GM12801 (cell line): ENCODE measurements around the gene IFITM2.

ENCODE experiments used
- TF ChIP-seq, protein P1 (sequence below): IDR thresholded peaks from one replicate; pipeline ENCODE4 v1.5.1; 2011; ENCODE audit warnings: control low read depth; ENCODE audit not compliant: insufficient read length; ENCODE audit errors: extremely low read depth

IFITM2 gene

DNA sequence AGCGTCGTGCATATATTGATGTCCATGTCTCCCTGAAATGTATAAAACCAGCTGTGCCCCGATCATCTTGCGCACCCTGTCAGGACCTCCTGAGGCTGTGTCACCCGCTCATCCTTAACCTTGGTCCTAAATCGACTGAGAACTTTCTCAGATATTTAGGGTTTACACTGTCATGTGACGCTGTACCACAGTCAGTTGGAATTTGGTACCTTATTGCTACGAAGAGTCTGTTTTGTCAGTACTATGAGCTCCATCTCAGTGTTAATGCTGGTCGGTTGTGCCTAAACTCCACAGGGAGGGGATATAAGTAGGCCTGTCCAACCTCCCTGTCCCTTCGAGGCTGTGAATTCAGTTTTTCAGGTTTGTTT lies 1.8 kb upstream of the IFITM2 start:
- TF ChIP-seq, protein P1, sequence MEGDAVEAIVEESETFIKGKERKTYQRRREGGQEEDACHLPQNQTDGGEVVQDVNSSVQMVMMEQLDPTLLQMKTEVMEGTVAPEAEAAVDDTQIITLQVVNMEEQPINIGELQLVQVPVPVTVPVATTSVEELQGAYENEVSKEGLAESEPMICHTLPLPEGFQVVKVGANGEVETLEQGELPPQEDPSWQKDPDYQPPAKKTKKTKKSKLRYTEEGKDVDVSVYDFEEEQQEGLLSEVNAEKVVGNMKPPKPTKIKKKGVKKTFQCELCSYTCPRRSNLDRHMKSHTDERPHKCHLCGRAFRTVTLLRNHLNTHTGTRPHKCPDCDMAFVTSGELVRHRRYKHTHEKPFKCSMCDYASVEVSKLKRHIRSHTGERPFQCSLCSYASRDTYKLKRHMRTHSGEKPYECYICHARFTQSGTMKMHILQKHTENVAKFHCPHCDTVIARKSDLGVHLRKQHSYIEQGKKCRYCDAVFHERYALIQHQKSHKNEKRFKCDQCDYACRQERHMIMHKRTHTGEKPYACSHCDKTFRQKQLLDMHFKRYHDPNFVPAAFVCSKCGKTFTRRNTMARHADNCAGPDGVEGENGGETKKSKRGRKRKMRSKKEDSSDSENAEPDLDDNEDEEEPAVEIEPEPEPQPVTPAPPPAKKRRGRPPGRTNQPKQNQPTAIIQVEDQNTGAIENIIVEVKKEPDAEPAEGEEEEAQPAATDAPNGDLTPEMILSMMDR: no peak

DNA sequence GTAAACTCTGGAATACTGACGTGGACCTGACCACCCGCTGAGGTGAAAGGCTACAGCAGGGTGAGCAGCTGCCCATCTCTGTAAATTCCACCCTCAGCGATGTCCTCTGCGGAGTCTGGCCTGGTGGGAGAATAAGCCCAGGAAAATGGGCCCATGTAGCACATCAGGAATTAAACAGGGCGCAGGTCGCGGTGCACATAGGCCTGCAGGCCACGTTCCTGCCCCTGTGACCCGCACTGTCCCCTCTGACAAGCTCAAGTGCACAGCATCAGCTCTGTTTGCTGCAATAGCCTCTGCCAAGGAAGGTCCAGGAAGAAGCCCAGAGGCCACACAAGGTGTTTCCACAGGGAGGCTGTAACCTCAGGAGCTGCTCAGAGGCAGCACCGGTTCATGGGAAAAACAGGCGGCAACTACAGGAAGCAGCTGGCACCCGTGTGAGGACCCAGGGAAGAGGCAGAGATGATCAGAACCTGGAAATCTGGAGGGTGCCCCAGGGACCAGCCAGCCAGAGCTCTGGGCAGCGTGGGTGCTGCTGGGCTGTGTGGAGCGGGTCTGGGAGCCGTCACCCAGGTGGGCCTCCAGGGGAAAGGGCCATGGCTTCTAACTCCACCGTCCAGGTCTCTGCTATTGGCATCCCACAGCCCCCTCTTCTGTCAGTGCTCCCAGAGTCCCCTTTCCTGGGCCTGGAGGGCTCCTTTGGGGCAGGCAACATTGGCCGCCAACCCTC lies 808 bp upstream of the IFITM2 start:
- TF ChIP-seq, protein P1: no peak

DNA sequence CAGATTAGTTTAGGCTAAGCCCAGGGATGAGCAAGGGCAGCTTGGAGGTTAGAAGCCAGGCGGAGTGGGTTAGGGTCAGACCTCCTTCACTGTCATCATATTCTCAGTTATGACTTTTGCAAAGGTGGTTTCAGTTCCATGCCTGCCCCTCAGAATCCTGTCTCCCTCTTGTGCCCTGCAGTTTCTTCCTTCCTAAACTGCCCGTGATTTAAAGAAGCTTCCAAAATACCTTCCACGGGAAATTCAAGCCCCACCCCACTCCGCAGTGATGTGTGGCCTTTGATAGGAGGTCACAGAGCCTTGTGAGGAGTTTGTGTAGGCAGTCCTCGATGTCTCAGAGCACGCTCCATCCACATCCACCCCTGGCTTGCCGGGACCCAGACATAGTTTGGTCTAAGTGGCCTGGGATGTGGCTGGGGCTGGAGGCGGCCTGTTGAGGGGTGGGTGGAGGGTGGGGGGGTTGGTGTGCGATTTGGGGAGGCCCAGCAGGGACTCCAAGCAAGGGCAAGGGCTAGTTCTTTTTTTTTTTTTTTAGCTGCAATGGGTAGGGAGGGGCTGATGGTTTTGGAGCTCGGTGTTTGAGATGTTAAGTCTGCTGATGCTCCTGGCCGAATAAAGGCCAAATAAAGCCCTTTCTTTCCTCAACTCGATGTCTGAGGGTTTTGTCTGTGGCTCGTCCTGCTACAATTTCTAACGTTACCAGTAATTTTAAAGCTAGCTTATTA lies 4.6 kb downstream of the IFITM2 start:
- TF ChIP-seq, protein P1: no peak

DNA sequence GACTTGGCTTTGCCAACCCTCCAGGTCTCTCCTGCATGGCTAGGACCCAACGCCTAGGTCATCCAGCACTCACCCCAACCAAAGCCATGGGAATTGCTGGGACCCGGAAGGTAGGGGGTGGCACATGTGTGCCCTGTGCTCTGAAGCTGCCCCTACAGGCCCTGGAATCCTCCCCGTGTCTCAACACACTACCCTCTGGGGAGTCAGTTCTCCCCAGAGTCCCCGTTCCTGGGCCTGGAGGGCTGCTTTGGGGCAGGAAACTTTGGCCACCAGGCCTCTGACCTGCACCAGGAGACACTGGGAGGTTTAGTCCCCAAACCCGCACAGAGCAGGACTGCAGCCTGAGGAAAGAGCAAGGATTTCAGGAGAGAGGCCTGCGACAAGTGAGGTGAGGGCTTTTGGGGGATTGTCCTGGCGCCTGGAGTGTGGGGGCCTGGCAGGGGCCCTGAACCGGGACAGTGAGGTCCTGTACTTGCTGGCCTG lies 5.7 kb downstream of the IFITM2 start:
- TF ChIP-seq, protein P1: no peak

DNA sequence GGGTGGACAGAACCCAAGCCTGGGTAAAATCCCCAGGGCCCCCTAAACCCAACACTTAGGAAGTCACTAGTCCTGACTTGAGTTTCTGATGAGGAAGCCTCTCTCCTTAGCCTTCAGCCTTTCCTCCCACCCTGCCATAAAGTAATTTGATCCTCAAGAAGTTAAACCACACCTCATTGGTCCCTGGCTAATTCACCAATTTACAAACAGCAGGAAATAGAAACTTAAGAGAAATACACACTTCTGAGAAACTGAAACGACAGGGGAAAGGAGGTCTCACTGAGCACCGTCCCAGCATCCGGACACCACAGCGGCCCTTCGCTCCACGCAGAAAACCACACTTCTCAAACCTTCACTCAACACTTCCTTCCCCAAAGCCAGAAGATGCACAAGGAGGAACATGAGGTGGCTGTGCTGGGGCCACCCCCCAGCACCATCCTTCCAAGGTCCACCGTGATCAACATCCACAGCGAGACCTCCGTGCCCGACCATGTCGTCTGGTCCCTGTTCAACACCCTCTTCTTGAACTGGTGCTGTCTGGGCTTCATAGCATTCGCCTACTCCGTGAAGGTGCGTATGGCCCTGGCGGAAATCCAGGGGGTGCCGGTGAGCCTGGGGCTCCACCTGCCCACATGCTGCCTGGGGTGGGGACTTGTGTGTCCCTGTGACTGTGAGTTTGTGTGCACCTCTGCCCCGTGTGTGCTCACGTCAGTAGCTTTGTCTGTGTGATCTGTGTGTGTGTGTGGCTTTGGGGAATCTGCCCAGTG lies 6.4 kb downstream of the IFITM2 start, which contains the start of gene IFITM1:
Gene IFITM1 (plus strand): TSS at position 254 of the 767 bp plus-strand sequence. CDS start 131 bp downstream, at position 385.
- TF ChIP-seq, protein P1: no peak

DNA sequence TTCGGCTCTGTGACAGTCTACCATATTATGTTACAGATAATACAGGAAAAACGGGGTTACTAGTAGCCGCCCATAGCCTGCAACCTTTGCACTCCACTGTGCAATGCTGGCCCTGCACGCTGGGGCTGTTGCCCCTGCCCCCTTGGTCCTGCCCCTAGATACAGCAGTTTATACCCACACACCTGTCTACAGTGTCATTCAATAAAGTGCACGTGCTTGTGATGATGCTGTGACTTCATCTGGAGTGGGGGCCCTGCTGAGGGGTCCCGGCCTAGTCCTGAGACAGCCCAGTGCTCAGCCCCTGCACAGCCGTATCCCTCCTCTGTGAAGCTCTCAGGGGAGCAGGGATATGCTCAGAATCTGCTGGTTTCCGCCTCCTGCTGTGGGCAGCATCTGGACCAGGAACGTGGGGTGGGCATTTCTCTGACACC lies 7.5 kb downstream of the IFITM2 start:
- TF ChIP-seq, protein P1: no peak

DNA sequence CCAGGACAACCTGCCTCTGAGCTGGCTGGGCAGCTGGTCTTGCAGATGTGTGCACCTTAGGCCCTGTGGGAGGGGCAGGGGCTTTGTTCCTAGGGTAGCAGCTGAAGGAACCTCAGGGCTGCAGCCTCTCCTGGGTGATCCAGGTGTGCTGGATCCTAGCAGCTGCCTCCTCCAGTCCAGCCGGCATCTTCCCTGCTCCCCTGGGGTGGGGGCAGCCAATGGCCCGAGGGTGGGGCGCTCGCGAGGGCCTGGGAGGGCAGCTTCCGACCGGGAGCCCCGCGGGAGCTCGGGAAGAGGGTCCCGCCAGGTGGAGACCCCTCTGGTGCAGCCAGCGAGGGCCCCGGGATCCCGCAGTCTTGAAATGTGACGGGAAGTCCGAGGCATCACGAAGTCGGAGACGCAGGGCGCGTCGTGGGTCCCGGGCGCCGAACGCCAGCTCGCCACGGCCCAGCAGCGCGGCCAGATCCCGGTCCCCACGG lies 7.9 kb downstream of the IFITM2 start:
- TF ChIP-seq, protein P1: no peak
